Thyroid gland (tissue), 4 donors: ENCODE data around the gene GMEB2. TPM values are rescaled to one million over a fixed set of nuclear protein-coding genes. Genes with fewer than 3 reads are reported as not detected.

ENCODE experiments used
- DNase-seq, 2 donors: peaks; one replicate each; pipeline ENCODE4 v3.0.0-alpha.2; 2019
- H3K27ac ChIP-seq, 3 donors: fragments of 200-600 bp; sonication (generic); 1 replicate in 2 of 3; 2 replicates in 1 of 3; pipeline ENCODE4 v1.5.1; 2016 to 2019; ENCODE audit warnings: mild to moderate bottlenecking in 1 of 3, moderate library complexity in 1 of 3
- H3K27me3 ChIP-seq: fragments of 200-600 bp; sonication (generic); one replicate; pipeline ENCODE4 v1.5.1; 2019
- H3K36me3 ChIP-seq, 2 donors: fragments of 200-600 bp; sonication (generic); one replicate each; pipeline ENCODE4 v1.5.1; 2016 to 2019
- H3K4me1 ChIP-seq, 2 donors: fragments of 200-600 bp; sonication (generic); one replicate each; pipeline ENCODE4 v1.5.1; 2017 to 2019
- H3K4me3 ChIP-seq, 3 donors: fragments of 200-600 bp; sonication (generic); replicated peaks in 1 of 3; 1 replicate in 2 of 3; 2 replicates in 1 of 3; pipeline ENCODE4 v1.5.1; 2016; ENCODE audit warnings: mild to moderate bottlenecking in 1 of 3
- H3K9me3 ChIP-seq: fragments of 200-600 bp; sonication (generic); one replicate; pipeline ENCODE4 v1.5.1; 2017
- POLR2A ChIP-seq, 2 donors: fragments of 450-650 bp; IDR thresholded peaks; one replicate each; pipeline ENCODE4 v1.6.1; 2017; ENCODE audit warnings: antibody characterized with exemption in 2 of 2, mild to moderate bottlenecking in 2 of 2, moderate library complexity in 1 of 2
- WGBS, 2 donors: methylation state at CpG; one replicate each; pipeline ENCODE4 v1.1.5; 2017; 5-methylcytosine and 5-hydroxymethylcytosine counted together
- intact Hi-C: fragments of 100-400 bp; cut with DNase I; formaldehyde crosslinking; loops from one replicate; pipeline ENCODE4 v1.15.1; 2023
- total RNA-seq, 4 donors: library from RNA; depleted of rRNA; stranded (reverse); fragments of >200 nt; gene quantifications; one replicate each; pipeline ENCODE4 v1.2.3, GENCODE V29; 2016
- TF ChIP-seq, protein P1 (sequence below), 6 experiments: fragments of 200-600 bp in 3 of 6; fragments of 450-650 bp in 3 of 6; sonication (generic) in 3 of 6; IDR thresholded peaks; one replicate each; pipeline ENCODE4 v1.5.1; 2016 to 2019; ENCODE audit warnings: antibody characterized with exemption in 6 of 6, mild to moderate bottlenecking in 2 of 6, inconsistent platforms in 1 of 6, moderate library complexity in 1 of 6

GMEB2 gene
- total RNA-seq, 4 donors from 2014 or later, result 23.1 to 34.9 (median 29.9) TPM

DNA sequence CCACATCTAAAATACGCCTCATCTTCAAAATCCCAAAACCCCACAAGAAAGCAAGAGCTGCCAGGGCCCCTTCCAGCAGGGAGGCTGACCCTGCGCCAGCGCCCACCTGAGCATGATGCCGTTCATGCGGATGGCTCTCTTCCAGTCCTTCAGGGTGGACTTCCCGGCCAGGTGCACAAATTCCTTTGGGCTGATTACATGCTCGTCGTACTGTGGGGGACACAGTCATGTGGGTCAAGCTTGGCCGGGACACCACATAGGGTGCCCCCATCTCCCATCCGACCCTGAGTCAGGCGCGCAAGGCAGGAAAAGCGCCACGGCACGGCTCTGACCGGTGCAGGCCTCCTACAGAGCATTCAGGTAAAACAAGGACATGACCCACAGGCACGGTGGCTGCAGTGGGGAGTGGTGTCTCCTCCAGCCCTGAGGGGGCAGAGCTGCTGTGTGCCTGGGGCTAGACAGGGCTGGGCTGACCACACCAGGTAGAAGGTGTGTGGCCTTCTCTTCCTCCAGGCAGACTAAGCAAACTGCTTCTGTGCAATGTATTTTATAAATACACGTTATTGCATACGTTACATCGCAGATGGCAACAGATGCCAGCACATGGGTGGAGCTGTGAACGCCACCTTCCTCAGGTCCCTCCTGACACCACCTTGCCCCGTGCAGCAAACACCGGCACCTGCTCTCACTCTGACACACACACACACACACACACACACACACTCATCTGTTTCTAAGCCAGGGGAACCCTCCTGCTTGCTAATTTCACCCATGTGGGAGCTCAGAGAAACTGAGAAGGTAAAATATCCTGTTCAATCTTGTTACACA is 29.0 kb downstream of the GMEB2 start:
- no peak for DNase-seq
- intact Hi-C loops, result no loop called here
- Histone ChIP-seq H3K4me3 (no peak overlapping the region), H3K4me1 (no peaks in the 10 kb centered on the region), H3K27ac (no peak overlapping the region), H3K27me3 (no peaks in the 10 kb centered on the region), H3K36me3 (peaks cover 23 to 50% of the 10 kb centered on the region in 2 donors), H3K9me3 (no peaks in the 10 kb centered on the region)
- WGBS, 2 donors, result 87 to 89% methylated on average over 15 to 23 of the region's 23 CpGs
- TF ChIP-seq, protein P1, sequence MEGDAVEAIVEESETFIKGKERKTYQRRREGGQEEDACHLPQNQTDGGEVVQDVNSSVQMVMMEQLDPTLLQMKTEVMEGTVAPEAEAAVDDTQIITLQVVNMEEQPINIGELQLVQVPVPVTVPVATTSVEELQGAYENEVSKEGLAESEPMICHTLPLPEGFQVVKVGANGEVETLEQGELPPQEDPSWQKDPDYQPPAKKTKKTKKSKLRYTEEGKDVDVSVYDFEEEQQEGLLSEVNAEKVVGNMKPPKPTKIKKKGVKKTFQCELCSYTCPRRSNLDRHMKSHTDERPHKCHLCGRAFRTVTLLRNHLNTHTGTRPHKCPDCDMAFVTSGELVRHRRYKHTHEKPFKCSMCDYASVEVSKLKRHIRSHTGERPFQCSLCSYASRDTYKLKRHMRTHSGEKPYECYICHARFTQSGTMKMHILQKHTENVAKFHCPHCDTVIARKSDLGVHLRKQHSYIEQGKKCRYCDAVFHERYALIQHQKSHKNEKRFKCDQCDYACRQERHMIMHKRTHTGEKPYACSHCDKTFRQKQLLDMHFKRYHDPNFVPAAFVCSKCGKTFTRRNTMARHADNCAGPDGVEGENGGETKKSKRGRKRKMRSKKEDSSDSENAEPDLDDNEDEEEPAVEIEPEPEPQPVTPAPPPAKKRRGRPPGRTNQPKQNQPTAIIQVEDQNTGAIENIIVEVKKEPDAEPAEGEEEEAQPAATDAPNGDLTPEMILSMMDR (IDR thresholded peaks at IDR 0.05), result no peak
- no peak for TF ChIP-seq POLR2A (IDR thresholded peaks at IDR 0.05)

DNA sequence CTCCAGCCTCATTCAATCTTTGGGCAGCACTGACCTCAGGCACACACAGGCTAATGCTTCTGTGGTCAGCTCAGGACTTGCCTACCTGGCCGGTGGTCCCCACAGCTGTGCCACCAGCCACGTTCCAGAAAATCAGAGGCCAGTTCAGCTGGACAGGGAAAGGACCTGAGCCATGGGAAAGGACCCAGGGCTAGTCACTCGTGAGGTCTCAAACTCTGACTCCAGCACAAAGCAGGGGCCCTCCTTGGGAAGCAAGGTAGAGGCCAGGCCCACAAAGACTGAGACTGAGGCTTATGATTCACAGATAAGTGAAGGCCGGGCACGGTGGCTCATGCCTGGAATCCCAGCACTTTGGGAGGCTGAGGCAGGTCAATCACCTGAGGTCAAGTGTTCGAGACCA is 30.5 kb downstream of the GMEB2 start:
- Histone ChIP-seq H3K27me3 (no peaks in the 10 kb centered on the region), H3K27ac (no peak overlapping the region), H3K4me3 (no peak overlapping the region), H3K4me1 (no peaks in the 10 kb centered on the region), H3K9me3 (no peaks in the 10 kb centered on the region), H3K36me3 (peaks cover 24 to 50% of the 10 kb centered on the region in 2 donors)
- 90 to 96% methylated on average over 3 to 5 of the region's 6 CpGs for WGBS, 2 donors
- TF ChIP-seq POLR2A (IDR thresholded peaks at IDR 0.05), result no peak
- TF ChIP-seq, protein P1 (IDR thresholded peaks at IDR 0.05), result no peak
- intact Hi-C loops, result no loop called here
- no peak for DNase-seq

DNA sequence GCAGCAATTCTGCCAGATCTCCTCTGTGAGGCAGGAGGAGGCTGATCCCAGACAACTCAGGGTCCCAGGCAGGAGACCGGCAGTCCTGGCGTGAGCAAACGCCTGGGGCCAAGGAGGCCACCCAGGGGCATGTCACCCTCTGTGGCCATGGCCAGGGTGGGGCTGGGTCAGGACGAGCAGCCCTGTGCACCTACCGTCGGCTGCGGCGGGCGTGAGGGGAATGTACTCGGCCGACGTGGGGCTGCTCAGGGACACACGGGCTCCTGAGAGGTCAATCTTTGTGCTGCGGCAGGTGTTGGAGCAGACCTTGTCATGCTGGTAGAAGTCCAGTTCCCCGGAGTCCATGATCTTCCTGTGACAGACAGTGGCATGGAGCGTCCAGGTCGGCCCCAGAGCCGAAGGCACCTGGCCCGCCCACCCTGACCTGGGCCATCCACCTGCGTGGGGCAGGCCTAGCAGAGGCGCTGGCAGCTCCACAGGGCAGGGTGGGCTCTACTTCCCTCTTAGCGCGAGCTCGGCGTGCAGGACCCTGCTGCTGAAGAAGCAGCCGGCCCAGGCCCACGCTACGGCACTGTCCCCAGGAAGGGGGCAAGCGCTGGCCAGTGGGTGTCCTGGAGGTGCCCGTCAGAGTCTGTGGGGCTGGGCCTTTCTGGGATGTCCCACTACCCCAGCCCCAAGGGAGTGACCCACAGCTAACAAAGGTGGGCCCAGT is 31.3 kb downstream of the GMEB2 start:
- WGBS, 2 donors, result 85 to 90% methylated on average over 5 to 27 of the region's 30 CpGs
- H3K4me3 ChIP-seq, result no peak overlapping the region
- peaks cover 33 to 50% of the 10 kb centered on the region in 2 donors for H3K36me3 ChIP-seq
- H3K27me3 ChIP-seq, result no peaks in the 10 kb centered on the region
- H3K27ac ChIP-seq, result no peak overlapping the region
- no peak for DNase-seq
- TF ChIP-seq, protein P1 (IDR thresholded peaks at IDR 0.05), result no peak
- no peak for TF ChIP-seq POLR2A (IDR thresholded peaks at IDR 0.05)
- no peaks in the 10 kb centered on the region for H3K9me3 ChIP-seq
- intact Hi-C loops, result no loop called here
- H3K4me1 ChIP-seq, result no peaks in the 10 kb centered on the region

DNA sequence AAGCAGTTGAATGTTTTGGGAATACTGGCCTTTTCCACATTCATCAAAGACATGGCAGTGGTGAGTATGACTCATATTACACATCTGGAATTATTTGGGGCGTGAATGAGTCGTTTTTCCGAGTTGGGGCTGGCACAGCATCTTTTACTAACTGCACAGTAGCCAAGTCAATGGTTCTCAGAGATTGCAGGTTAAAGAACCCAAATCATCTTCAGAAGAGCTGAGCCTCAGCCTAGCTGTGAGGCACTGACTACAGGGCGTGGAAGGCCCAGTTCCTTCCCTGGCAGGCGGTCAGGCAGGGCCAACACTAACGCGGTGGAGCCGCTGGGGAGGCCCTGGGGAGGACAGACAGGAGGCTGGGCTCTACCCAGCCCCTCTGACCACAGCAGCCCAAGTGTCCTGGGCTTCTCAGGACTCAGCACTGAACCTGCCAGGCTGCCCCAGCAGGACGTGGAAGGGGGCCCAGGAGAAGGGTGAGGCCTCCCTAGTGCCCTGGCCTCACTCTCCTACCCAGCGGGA is 32.8 kb downstream of the GMEB2 start:
- Histone ChIP-seq H3K4me1 (no peaks in the 10 kb centered on the region), H3K27ac (no peak overlapping the region), H3K9me3 (no peaks in the 10 kb centered on the region), H3K4me3 (no peak overlapping the region), H3K27me3 (no peaks in the 10 kb centered on the region), H3K36me3 (peaks cover 47 to 57% of the 10 kb centered on the region in 2 donors)
- intact Hi-C loops, result no loop called here
- TF ChIP-seq, protein P1 (IDR thresholded peaks at IDR 0.05), result no peak
- no peak for TF ChIP-seq POLR2A (IDR thresholded peaks at IDR 0.05)
- 71 to 90% methylated on average over 10 of the region's 10 CpGs for WGBS, 2 donors
- no peak for DNase-seq

DNA sequence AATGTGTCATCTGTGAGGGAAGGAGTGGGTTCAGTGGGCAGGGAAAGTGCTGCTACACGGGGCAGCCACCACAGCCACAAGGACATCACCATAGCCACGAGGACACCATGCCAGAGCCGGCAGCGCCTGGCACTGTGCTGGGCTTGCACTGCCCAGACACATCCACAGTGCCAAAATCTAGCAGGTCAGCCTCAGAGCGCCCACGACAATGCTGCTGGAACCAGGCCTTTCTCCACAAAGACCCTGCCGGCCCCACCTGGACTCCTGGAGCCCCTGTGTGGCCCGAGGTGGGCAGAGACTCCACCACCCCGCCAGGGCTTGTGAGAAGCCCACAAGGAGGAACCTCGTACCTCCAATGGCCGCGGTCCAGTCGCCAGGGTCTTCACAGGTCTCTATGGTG is 34.2 kb downstream of the GMEB2 start:
- Histone ChIP-seq H3K27me3 (no peaks in the 10 kb centered on the region), H3K36me3 (peaks cover 45 to 56% of the 10 kb centered on the region in 2 donors)
- intact Hi-C loops, result no loop called here

More for the DNA sequence above, 34.2 kb downstream of the GMEB2 start:
- Histone ChIP-seq H3K27ac (no peak overlapping the region), H3K4me1 (no peaks in the 10 kb centered on the region), H3K4me3 (no peak overlapping the region), H3K9me3 (no peaks in the 10 kb centered on the region)
- TF ChIP-seq POLR2A (IDR thresholded peaks at IDR 0.05), result no peak
- TF ChIP-seq, protein P1 (IDR thresholded peaks at IDR 0.05), result no peak
- DNase-seq, result no peak
- WGBS, 2 donors, result 98 to 100% methylated on average over 5 to 8 of the region's 13 CpGs
